Esophagus (tissue), 2 donors: Measurements from ENCODE around the gene RGSL1. TPM values are rescaled to one million over a fixed set of nuclear protein-coding genes. Genes with fewer than 3 reads are reported as not detected.

ENCODE experiments used
- polyA plus RNA-seq, 2 donors: library from polyadenylated mRNA; stranded (reverse); fragments of 200-250 nt; gene quantifications; one replicate each; pipeline ENCODE4 v1.2.3, GENCODE V29; 2013
- donor health status: healthy with polysubstance abuse.
- donor health status: Bipolar disorder and iron deficiency.

RGSL1 gene
- polyA plus RNA-seq, 2 donors = 0.14 TPM; not detected in 1

Other genes with a start within 250 kb of the RGSL1 start
- 100 to 1,000 TPM; 384 to 627 TPM for gene GLUL, start 58.4 kb upstream of the RGSL1 start, polyA plus RNA-seq
- under 1 TPM in 1 of 2 donors, not detected in 1; 0.06 TPM for gene TEDDM1, start 49.5 kb upstream of the RGSL1 start, polyA plus RNA-seq
- 1 to 10 TPM; 3.8 to 5.8 TPM for gene RNASEL, start 139.1 kb downstream of the RGSL1 start, polyA plus RNA-seq
- 1 to 10 TPM; 1.1 to 1.5 TPM for gene RGS16, start 154.2 kb downstream of the RGSL1 start, polyA plus RNA-seq
- not detected for gene RGS8, start 234.4 kb downstream of the RGSL1 start, polyA plus RNA-seq